ENCODE measurements around the gene LYG2.
"Not testable (repeated sequence)": the region's sequence is repeated elsewhere in the genome, so short reads cannot be mapped to it uniquely, and the experiment has no call there.

LYG2 gene

DNA sequence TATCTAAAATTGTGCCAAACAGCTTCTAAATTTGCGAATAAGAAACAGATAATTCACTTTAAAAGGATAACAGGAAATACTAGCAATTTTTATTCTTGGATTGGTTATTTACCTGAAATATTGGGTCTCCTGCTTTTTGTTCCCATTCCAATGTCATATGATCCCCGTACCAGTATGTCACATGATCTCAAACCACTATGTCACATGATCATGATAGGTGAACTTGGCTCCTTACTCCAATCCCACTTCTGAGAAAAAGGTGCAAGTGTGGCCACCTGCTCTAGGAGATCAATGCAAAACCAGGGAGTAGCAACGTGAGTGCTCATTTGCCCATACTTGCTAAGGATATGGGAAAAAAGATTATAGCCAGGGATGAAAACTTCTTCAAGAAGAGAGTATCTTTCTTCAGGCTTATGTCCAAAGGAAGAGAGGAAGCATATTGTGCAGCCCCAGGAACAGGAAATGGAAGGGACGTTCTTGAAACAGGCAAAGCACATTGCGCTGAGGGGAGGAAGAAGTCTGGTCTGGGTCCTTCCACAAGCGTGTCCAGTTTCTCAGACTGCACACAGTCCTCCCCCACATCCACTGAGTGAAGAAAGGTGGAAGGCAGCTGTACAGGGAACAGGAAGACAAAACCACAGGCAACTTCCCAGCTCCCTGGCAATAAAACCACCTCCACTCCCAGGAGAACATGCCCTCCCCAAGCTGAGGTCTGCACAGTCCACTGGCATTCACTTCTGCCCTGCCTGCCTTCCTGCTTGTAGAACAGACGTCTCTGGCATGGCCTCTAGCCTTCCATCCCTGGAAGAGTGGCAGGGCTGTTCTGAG is at the start of gene LYG2:
LYG2 (minus strand) TSS at position 176 of the 828 bp plus-strand sequence. CDS start 1,406 bp downstream, outside the sequence.
- no peak for DNase-seq (ENCODE audit: low spot score)

DNA sequence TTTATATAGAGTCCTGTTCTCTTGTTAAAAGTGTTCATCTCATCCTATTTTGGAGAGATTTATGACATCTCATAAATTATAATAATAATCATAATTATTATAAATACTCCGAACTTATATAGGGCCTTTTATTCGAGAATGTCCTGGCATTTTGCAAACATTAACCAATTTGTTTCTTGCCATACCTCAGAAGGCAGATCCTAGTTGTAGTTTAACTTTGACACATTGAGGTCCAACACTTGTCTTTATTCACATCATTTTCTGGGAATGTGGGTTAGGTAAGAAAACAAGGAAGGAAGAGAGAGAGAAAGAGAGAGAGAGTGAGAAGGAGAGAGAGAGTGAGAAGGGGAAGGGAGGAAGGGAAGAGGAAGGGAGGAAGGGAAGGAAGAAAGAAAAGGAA is 45.6 kb upstream of the LYG2 start, which contains the start of gene LYG1:
LYG1 (minus strand) TSS at position 101 of the 400 bp plus-strand sequence. CDS start 5,527 bp downstream, outside the sequence.
- DNase-seq (ENCODE audit: low spot score) = not testable (repeated sequence)

GRCh38 chr2:99299580-99299979 is 44.1 kb upstream of the LYG2 start:
- DNase-seq (ENCODE audit: low spot score) = no peak

GRCh38 chr2:99297994-99298393 is 42.5 kb upstream of the LYG2 start:
- no peak for DNase-seq (ENCODE audit: low spot score)

DNA sequence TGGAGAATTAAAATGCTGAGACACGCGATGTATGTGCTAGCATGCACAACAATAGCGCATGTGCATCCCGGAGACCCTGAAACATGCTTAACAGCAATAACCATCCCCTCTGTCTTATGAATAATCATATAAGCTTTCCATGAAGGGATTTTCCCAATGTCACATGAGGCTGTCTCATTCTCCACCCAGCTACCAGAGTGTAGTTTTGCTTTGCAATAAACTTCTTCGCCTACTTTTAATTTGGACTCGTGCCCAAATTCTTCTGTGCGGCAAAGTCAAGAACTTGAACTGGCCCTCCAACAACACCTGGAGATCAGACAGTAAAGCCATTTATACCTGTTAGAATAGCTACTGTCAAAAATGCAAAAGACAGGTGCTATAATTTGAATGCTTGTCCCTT is 30.1 kb upstream of the LYG2 start:
- DNase-seq (ENCODE audit: low spot score) = no peak

GRCh38 chr2:99279969-99280695 is 24.7 kb upstream of the LYG2 start:
- DNase-seq (ENCODE audit: low spot score) = no peak

- no peak for DNase-seq (ENCODE audit: low spot score)
These were observed 23.4 kb upstream of the LYG2 start for GRCh38 chr2:99278793-99279291.

- not testable (repeated sequence) for DNase-seq (ENCODE audit: low spot score)
These were observed 22.8 kb upstream of the LYG2 start for GRCh38 chr2:99278195-99278765.

DNA sequence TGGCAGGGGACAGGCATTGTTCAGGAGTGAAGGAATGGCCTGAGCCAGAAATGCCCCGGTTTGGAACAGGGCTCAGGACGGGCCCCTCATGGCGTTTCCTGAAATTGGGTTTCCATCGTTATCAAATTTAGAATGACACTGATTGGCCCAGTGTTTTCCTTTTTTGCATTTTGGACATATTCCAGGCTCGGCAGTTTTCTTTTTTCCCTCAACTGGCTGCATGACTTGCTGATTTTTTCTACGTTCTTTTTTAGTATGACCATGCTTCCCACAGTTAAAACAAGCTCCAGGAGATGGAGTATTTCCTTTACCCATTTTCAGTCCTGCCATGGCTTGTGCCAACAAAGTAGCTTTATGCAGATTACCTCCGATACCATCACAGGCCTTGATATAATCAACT is 20.4 kb upstream of the LYG2 start:
- DNase-seq (ENCODE audit: low spot score) = no peak

DNA sequence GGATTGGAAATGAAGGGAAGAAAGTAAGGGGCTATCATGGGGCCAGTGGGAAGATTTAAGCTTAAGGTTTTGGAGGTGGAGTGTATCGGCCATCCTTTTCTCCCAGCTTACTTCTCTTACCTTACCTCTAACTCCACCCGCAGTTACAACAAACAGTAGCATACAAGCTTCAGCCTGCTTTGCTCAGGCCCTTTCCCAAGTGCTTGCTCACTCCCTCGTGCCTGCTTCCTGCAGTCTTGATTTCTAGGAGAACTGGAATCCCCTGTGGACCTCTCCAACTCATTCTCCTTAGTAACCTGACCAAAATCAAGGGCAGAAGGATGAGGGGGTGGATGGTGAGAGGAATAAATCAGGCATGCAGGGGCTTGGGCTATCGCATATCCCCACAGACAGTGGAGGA is 5.8 kb upstream of the LYG2 start:
- DNase-seq (ENCODE audit: low spot score) = no peak

DNA sequence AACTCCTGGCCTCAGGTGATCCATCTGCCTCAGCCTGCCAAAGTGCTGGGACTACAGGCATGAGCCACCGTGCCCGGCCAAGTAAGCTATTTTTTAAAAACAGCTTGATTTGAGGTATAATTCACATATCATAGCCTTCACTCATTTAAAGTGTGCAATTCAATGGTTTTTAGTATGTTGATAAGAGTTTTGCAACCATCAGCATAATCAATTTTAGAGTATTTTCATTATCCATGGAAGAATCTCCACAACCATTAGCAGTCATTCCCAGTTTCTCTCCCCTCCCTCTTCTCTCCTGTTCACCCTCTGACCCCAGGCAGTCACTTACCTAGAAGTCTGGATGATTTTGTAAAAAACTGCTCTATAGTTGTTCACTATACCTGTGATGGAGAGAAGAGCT is 4.7 kb upstream of the LYG2 start:
- DNase-seq (ENCODE audit: low spot score) = no peak

GRCh38 chr2:99259465-99259864 is 4.0 kb upstream of the LYG2 start:
- DNase-seq (ENCODE audit: low spot score) = no peak

DNA sequence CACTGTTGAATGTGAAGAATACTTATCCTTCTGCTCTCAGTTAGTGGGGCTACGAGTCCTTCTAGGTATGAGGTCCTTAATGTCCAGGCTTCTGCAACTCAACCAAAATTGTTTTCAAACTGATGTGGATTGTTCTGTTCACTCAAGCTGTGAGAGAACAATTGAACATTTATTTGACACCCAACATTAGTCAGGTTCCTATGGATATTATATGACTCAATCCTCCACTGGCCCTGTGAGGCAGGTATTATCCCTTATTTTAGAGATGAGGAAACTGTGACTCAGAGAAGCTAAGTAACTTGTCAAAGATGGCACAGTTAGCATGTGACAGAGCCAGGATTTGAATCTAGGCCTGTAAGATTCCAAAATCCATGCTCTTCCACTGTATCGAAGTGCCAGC is 1.2 kb upstream of the LYG2 start:
- no peak for DNase-seq (ENCODE audit: low spot score)

- no peak for DNase-seq (ENCODE audit: low spot score)
These were observed 5.5 kb downstream of the LYG2 start for GRCh38 chr2:99249951-99250350.

- DNase-seq (ENCODE audit: low spot score) = no peak
These were observed 13.3 kb downstream of the LYG2 start for GRCh38 chr2:99242151-99242550.

GRCh38 chr2:99240431-99240830 is 15.0 kb downstream of the LYG2 start:
- DNase-seq (ENCODE audit: low spot score) = no peak

GRCh38 chr2:99238599-99238998 is 16.9 kb downstream of the LYG2 start:
- DNase-seq (ENCODE audit: low spot score) = no peak

GRCh38 chr2:99233177-99233576 is 22.3 kb downstream of the LYG2 start:
- DNase-seq (ENCODE audit: low spot score) = not testable (repeated sequence)

- no peak for DNase-seq (ENCODE audit: low spot score)
These were observed 37.5 kb downstream of the LYG2 start for GRCh38 chr2:99217929-99218501.

DNA sequence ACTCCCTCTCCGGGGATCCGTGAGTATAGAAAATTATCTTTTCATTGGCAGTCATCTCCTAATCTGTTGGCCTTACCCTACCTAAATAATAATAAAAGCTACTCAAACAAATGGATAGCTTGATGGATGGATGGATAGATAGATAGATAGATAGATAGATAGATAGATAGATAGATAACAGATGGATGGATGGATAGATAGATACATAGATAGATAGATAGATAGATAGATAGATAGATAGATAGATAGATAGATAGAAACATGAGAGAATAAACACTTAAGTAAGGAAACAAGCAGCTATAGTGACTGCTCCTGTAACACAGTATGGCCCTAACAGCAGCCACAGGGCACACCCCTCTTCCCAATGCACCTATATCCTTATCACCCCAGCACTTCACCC is 39.4 kb downstream of the LYG2 start:
- DNase-seq (ENCODE audit: low spot score) = no peak

DNA sequence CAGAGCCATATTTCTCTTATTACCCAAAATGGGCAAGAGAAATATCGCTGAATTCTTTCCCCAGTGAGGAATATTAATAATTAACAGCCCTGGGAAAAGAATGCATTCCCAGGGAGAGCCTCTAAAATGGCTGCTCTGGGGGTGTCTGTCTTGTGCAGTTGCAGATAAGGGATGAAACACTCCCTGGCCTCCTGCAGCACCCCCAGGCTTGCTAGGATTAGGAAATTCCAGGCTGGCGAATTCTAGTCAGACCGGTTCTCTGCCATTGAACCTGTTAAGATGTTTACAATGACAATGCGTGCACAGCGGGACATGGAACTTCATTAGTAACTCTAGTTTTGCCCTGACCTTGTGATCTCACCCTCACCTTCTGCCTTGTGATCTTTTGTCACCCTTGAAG is 50.0 kb downstream of the LYG2 start:
- DNase-seq (ENCODE audit: low spot score) = no peak

GRCh38 chr2:99201959-99202678 is 53.3 kb downstream of the LYG2 start:
- no peak for DNase-seq (ENCODE audit: low spot score)

Data from hematopoietic multipotent progenitor cell treated with erythropoietin and hydrocortisone succinate and interleukin-3 and kit ligand, for 15 days (in vitro differentiated cells).